Neural crest cell (in vitro differentiated cells): ENCODE results near the gene DEFB132. TPM values are rescaled to one million over a fixed set of nuclear protein-coding genes. Genes with fewer than 3 reads are reported as not detected.

Experiments
- DNase-seq: peaks from one replicate; pipeline ENCODE4 v3.0.0; 2021; ENCODE audit warnings: low read depth, mixed read lengths, low spot score
- H3K27ac Mint-ChIP-seq: one replicate; pipeline ENCODE4 v1.8.0; 2021; ENCODE audit warnings: mild to moderate bottlenecking, mixed read lengths; ENCODE audit not compliant: unreplicated experiment
- H3K27me3 Mint-ChIP-seq: 2 replicates; pipeline ENCODE4 v1.8.0; 2021; ENCODE audit warnings: low read depth, mild to moderate bottlenecking, mixed read lengths
- H3K36me3 Mint-ChIP-seq: 2 replicates; pipeline ENCODE4 v1.8.0; 2021; ENCODE audit warnings: low read depth, mild to moderate bottlenecking, mixed read lengths
- H3K4me1 Mint-ChIP-seq: 2 replicates; pipeline ENCODE4 v1.8.0; 2021; ENCODE audit warnings: mixed read lengths
- H3K4me3 Mint-ChIP-seq: one replicate; pipeline ENCODE4 v1.8.0; 2021; ENCODE audit warnings: mild to moderate bottlenecking, mixed read lengths
- H3K9me3 Mint-ChIP-seq: 2 replicates; pipeline ENCODE4 v1.8.0; 2021; ENCODE audit warnings: mixed read lengths
- total RNA-seq: library from RNA; stranded (reverse); gene quantifications from 2 replicates; pipeline ENCODE4 v1.2.1, GENCODE V29; 2021
- TF ChIP-seq, protein P1 (sequence below): fragments of 200-600 bp; sonication (generic); conservative IDR thresholded peaks from 2 replicates; pipeline ENCODE4 v1.5.0; 2021; ENCODE audit warnings: antibody characterized with exemption, mild to moderate bottlenecking

Gene DEFB132
- total RNA-seq, 1 donor from 2014 or later = not detected

DNA sequence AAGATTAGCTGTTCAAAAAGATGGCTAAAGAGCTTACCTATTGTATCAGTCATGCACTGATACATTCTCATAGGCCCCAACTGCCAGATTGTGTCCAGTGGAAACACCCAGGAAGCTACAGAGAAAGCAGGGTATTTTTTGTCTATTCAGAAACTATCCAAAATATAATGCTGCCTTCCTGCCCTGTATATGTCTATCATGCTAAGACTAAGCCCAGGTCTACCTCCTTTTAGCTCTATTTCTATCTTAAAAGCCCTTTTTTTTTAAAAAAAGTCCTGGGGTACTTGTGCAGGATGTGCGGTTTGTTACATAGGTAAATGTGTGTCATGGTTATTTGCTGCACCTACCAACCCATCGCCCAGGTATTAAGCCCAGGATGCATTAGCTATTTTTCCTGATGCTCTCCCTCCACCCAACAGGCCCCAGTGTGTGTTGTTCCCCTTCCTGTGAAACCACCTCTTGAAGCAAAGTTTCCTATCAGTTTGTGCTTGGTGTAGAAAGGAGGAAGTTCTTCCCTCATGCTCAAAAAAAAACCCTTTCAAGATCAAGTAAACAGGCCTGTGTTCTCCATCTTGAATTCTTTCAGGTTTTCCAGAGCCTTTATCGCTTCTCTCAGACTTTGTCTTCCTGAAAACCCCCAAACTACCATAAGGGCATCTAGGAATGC is 30.0 kb upstream of the DEFB132 start:
- TF ChIP-seq, protein P1, sequence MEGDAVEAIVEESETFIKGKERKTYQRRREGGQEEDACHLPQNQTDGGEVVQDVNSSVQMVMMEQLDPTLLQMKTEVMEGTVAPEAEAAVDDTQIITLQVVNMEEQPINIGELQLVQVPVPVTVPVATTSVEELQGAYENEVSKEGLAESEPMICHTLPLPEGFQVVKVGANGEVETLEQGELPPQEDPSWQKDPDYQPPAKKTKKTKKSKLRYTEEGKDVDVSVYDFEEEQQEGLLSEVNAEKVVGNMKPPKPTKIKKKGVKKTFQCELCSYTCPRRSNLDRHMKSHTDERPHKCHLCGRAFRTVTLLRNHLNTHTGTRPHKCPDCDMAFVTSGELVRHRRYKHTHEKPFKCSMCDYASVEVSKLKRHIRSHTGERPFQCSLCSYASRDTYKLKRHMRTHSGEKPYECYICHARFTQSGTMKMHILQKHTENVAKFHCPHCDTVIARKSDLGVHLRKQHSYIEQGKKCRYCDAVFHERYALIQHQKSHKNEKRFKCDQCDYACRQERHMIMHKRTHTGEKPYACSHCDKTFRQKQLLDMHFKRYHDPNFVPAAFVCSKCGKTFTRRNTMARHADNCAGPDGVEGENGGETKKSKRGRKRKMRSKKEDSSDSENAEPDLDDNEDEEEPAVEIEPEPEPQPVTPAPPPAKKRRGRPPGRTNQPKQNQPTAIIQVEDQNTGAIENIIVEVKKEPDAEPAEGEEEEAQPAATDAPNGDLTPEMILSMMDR = no peak
- no peak for DNase-seq
- Mint-ChIP-seq H3K4me3 (no peak overlapping the region), H3K27me3 (peaks cover 88% of the 10 kb centered on the region), H3K9me3 (peaks cover 2% of the 10 kb centered on the region), H3K27ac (no peak overlapping the region), H3K36me3 (no peaks in the 10 kb centered on the region), H3K4me1 (no peaks in the 10 kb centered on the region)

DNA sequence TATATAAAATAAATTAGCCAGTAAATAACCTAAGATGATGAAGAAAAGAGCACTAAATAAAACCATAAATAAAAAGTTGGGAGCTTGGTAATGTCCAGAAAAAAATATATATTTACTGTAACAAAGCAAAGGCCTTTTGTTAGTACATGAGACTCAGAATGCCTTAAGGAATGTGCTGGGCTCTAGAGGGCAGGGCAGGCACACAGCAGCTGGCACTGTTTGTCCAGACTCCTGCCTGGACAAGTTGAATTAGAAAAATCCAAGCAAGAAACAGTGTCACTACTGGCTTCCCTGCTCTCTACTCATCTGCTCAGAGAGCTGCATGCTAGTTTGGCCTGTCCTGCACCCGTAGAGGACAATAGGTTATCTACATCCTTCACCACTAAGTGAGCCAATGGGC is 21.6 kb upstream of the DEFB132 start:
- TF ChIP-seq, protein P1 = no peak
- Mint-ChIP-seq H3K9me3 (no peaks in the 10 kb centered on the region), H3K4me1 (no peaks in the 10 kb centered on the region), H3K27ac (no peak overlapping the region), H3K36me3 (no peaks in the 10 kb centered on the region), H3K27me3 (peaks cover 47% of the 10 kb centered on the region), H3K4me3 (no peak overlapping the region)
- no peak for DNase-seq

DNA sequence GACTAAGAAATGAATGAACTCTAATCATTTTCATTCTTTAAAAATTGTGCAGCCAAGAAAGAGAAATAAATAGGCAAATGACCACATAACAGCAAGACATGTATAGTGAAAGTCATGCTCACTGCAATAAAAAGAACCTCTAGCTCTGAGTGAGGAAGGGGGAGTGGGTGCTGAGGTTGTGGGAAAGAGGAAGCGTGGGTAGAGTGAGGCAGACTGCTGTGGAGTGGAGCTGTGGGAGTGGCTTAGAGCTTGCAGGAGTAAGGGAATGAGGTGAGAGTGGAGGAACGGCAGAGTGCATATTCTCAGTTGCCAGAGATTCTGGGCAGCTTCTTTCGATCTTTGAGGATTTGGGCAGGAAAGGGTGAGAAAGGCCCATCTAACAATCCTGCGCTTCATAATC is 20.0 kb upstream of the DEFB132 start:
- H3K9me3 Mint-ChIP-seq = no peaks in the 10 kb centered on the region
- H3K27me3 Mint-ChIP-seq = peaks cover 51% of the 10 kb centered on the region
- H3K36me3 Mint-ChIP-seq = no peaks in the 10 kb centered on the region
- H3K4me1 Mint-ChIP-seq = no peaks in the 10 kb centered on the region
- no peak overlapping the region for H3K4me3 Mint-ChIP-seq
- no peak overlapping the region for H3K27ac Mint-ChIP-seq
- TF ChIP-seq, protein P1 = no peak
- DNase-seq = no peak

DNA sequence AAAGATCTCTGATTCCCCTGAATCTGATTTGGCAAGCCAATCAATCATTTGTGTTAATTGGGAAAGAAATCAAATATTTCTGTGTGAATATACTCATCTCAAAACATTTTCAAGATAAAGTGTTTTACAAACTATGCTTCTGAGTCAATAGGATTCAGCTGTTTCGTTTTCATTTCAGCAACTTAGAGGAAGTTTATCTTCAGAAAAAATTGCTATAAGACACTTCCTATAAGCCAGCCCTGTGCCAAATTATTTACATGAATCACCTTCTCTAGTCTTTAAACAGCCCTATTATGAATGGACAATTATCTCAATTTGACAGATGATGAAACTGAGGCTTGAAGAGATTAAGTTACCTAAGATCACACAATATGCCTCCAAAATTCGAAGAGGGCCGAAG is 19.6 kb upstream of the DEFB132 start:
- Mint-ChIP-seq H3K9me3 (no peaks in the 10 kb centered on the region), H3K27me3 (peaks cover 52% of the 10 kb centered on the region), H3K4me3 (no peak overlapping the region), H3K4me1 (no peaks in the 10 kb centered on the region), H3K36me3 (no peaks in the 10 kb centered on the region), H3K27ac (no peak overlapping the region)
- TF ChIP-seq, protein P1 = no peak
- no peak for DNase-seq

DNA sequence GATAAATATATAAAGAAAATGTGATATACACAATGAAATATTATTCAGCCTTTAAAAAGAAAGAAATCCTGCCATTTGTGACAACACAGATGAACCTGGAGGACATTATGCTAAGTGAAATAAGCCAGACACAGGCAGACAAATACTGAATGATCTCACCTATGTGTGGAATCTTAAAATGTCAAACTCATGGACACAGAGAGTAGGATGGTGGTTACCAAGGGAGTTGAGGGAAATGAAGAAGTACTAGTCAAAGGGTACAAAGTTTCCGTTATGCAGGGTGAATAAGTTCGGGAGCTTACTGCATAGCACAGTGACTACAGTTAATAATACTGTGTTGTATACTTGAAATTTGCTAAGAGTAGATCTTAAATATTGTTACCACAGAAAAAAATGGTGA is 14.6 kb upstream of the DEFB132 start:
- Mint-ChIP-seq H3K27me3 (peaks cover 77% of the 10 kb centered on the region), H3K27ac (no peak overlapping the region), H3K9me3 (no peaks in the 10 kb centered on the region), H3K4me3 (no peak overlapping the region), H3K36me3 (no peaks in the 10 kb centered on the region), H3K4me1 (no peaks in the 10 kb centered on the region)
- TF ChIP-seq, protein P1 = no peak
- DNase-seq = no peak
